Vagina (tissue), 2 donors: ENCODE results near the gene PHPT1.

Source experiments
- POLR2A ChIP-seq, 2 donors: fragments of 450-650 bp; IDR thresholded peaks; one replicate each; pipeline ENCODE4 v1.6.1; 2017; ENCODE audit warnings: antibody characterized with exemption in 2 of 2, mild to moderate bottlenecking in 2 of 2, moderate library complexity in 2 of 2
- POLR2AphosphoS5 ChIP-seq, 2 donors: sonication (generic); formaldehyde crosslinking; IDR thresholded peaks; one replicate each; pipeline ENCODE4 v1.9.0; 2017; ENCODE audit warnings: antibody characterized with exemption in 2 of 2, mild to moderate bottlenecking in 2 of 2, low read depth in 1 of 2; ENCODE audit not compliant: insufficient read depth in 1 of 2
- TF ChIP-seq, protein P1 (sequence below), 3 experiments: fragments of 450-650 bp in 2 of 3; fragments of 200-600 bp in 1 of 3; sonication (generic) in 1 of 3; IDR thresholded peaks; one replicate each; pipeline ENCODE4 v1.5.1; 2017 to 2019; ENCODE audit warnings: antibody characterized with exemption in 3 of 3, mild to moderate bottlenecking in 2 of 3, moderate library complexity in 2 of 3

DNA sequence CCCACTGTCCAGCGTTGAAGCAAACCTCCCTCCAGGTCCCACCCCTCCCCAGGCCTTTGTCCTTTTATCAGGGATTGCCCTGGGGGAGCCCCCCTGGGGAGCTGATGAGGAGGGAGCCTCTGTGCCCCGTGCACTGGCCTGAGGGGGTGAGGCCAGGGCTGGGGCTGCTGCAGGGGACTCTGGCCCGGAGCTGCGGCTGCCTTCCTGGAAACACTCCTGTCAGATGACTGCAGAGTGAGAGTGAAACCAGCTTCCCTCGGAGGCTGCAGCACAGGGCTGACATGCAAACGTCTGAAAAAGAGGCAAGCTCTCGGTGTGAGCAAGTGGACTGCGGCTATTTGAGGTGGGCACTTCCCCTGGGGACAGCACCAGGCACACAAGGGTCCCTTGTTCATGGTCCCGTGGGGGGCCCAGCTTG is 32.5 kb downstream of the PHPT1 start:
- TF ChIP-seq, protein P1, sequence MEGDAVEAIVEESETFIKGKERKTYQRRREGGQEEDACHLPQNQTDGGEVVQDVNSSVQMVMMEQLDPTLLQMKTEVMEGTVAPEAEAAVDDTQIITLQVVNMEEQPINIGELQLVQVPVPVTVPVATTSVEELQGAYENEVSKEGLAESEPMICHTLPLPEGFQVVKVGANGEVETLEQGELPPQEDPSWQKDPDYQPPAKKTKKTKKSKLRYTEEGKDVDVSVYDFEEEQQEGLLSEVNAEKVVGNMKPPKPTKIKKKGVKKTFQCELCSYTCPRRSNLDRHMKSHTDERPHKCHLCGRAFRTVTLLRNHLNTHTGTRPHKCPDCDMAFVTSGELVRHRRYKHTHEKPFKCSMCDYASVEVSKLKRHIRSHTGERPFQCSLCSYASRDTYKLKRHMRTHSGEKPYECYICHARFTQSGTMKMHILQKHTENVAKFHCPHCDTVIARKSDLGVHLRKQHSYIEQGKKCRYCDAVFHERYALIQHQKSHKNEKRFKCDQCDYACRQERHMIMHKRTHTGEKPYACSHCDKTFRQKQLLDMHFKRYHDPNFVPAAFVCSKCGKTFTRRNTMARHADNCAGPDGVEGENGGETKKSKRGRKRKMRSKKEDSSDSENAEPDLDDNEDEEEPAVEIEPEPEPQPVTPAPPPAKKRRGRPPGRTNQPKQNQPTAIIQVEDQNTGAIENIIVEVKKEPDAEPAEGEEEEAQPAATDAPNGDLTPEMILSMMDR (IDR thresholded peaks at IDR 0.05) = no peak
- TF ChIP-seq POLR2AphosphoS5 (IDR thresholded peaks at IDR 0.05; ENCODE audit: insufficient read depth in 1 of 2, low read depth in 1 of 2) (no peak), POLR2A (IDR thresholded peaks at IDR 0.05) (no peak)
